ENCODE data around the gene KRTAP22-2.

The KRTAP22-2 gene

DNA sequence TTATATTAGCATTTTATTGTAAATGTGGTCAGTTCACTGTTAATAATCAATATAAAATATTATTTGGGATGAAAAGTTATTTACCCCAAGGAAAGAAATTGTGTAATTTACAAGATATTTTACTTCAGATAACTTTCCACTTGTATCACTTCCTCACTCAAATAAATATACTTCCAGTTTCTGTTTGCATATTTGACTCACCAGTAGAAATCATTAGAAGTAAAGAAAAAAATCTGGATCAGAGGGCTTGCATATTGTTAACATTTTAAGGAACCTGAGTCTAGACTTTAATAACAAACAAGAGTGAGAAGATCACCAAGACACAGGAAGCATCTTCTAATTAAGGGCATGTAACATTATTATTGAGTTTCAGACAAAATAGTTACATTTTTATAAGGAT lies 29.9 kb upstream of the KRTAP22-2 start:
- Histone ChIP-seq H3K4ac (ENCODE audit: low read length) (no peak overlapping the region), H3K9me3 (replicated peaks in 1 of 2; ENCODE audit: control insufficient read depth in 2 of 2, insufficient read depth in 1 of 2, low read depth in 1 of 2, low read length in 2 of 2) (no peaks in the 10 kb centered on the region), H3K18ac (ENCODE audit: low read length) (no peak overlapping the region), H4K91ac (ENCODE audit: low read depth, low read length, poor library complexity) (no peak overlapping the region), H2BK120ac (ENCODE audit: low read depth, low read length) (no peak overlapping the region), H2BK5ac (ENCODE audit: low read length) (no peak overlapping the region), H3K27ac (replicated peaks; ENCODE audit: low read length) (no peak overlapping the region), H3K23ac (ENCODE audit: low read depth, low read length, poor library complexity) (no peak overlapping the region), H3K4me3 (ENCODE audit: low read length in 2 of 2) (no peak overlapping the region), H2BK15ac (ENCODE audit: low read length) (no peak overlapping the region), H4K8ac (ENCODE audit: low read depth, low read length) (no peak overlapping the region), H3K14ac (ENCODE audit: low read length) (no peak overlapping the region), H3K36me3 (replicated peaks in 1 of 2; ENCODE audit: control insufficient read depth in 2 of 2, insufficient read depth in 2 of 2, low read length in 2 of 2) (no peaks in the 10 kb centered on the region), H3K79me1 (ENCODE audit: low read depth, low read length) (no peaks in the 10 kb centered on the region), H3K27me3 (ENCODE audit: control insufficient read depth in 3 of 3, insufficient read depth in 3 of 3, low read depth in 1 of 3, low read length in 3 of 3) (no peaks in the 10 kb centered on the region), H2AFZ (ENCODE audit: low read length) (no peak overlapping the region), H2BK12ac (ENCODE audit: low read length) (no peak overlapping the region), H3K9ac (ENCODE audit: low read depth, low read length, poor library complexity) (no peak overlapping the region), H3K4me1 (ENCODE audit: control insufficient read depth in 2 of 2, insufficient read depth in 1 of 2, low read depth in 1 of 2, low read length in 2 of 2) (no peaks in the 10 kb centered on the region), H2AK5ac (ENCODE audit: low read depth, low read length) (no peak overlapping the region), H3K4me2 (ENCODE audit: insufficient read depth, low read length, poor library complexity, severe bottlenecking) (no peak overlapping the region)
- DNase-seq (ENCODE audit: low spot score), result no peak

DNA sequence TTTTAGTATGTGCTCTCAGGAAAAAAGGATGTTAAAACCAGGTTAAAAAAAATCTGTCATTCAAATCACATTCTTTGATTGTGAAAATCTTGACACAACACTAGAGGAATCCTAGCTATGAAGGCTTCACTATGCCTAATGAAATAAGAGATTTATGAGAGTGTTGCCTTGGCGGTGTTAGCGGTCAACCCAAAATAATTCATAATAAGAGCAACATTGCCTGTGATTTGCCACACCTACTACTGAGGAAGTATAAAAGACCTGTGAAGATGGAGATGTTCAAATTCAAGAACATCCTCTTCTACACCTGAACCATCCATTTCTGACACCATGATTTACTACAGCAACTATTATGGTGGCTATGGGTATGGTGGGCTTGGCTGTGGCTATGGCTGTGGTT lies 25.9 kb upstream of the KRTAP22-2 start, which contains the start of gene KRTAP20-1:
Gene KRTAP20-1, plus strand, starts transcription at position 301 of the 400 bp plus-strand sequence. Its CDS starts 30 bp downstream, at position 331.
- no peak within 1 kb of the TSS for H3K9ac ChIP-seq (ENCODE audit: low read depth, low read length, poor library complexity)
- no peak within 1 kb of the TSS for H3K27ac ChIP-seq (replicated peaks; ENCODE audit: low read length)
- H3K18ac ChIP-seq (ENCODE audit: low read length), result no peak within 1 kb of the TSS
- no peak within 1 kb of the TSS for H2BK15ac ChIP-seq (ENCODE audit: low read length)
- H3K9me3 ChIP-seq (replicated peaks in 1 of 2; ENCODE audit: control insufficient read depth in 2 of 2, insufficient read depth in 1 of 2, low read depth in 1 of 2, low read length in 2 of 2), result no peaks in the 10 kb centered on the region
- no peak within 1 kb of the TSS for H3K4me3 ChIP-seq (ENCODE audit: low read length in 2 of 2)
- no CpG with 5 or more reads among the region's 2 CpGs for WGBS, 2 donors (ENCODE audit: extremely low coverage in 2 of 2, insufficient read length in 2 of 2, insufficient replicate concordance in 1 of 2)
- H4K8ac ChIP-seq (ENCODE audit: low read depth, low read length), result no peak within 1 kb of the TSS
- no peaks in the 10 kb centered on the region for H3K27me3 ChIP-seq (ENCODE audit: control insufficient read depth in 3 of 3, insufficient read depth in 3 of 3, low read depth in 1 of 3, low read length in 3 of 3)
- no peak within 1 kb of the TSS for H2BK120ac ChIP-seq (ENCODE audit: low read depth, low read length)
- H2AFZ ChIP-seq (ENCODE audit: low read length), result no peak within 1 kb of the TSS
- no peak within 1 kb of the TSS for H2AK5ac ChIP-seq (ENCODE audit: low read depth, low read length)
- H2BK5ac ChIP-seq (ENCODE audit: low read length), result no peak within 1 kb of the TSS
- no peaks in the 10 kb centered on the region for H3K36me3 ChIP-seq (replicated peaks in 1 of 2; ENCODE audit: control insufficient read depth in 2 of 2, insufficient read depth in 2 of 2, low read length in 2 of 2)
- no peak within 1 kb of the TSS for H3K23ac ChIP-seq (ENCODE audit: low read depth, low read length, poor library complexity)
- no peak for DNase-seq (ENCODE audit: low spot score)
- no peak within 1 kb of the TSS for H3K4ac ChIP-seq (ENCODE audit: low read length)
- H2BK12ac ChIP-seq (ENCODE audit: low read length), result no peak within 1 kb of the TSS
- H3K4me2 ChIP-seq (ENCODE audit: insufficient read depth, low read length, poor library complexity, severe bottlenecking), result no peak within 1 kb of the TSS
- H3K4me1 ChIP-seq (ENCODE audit: control insufficient read depth in 2 of 2, insufficient read depth in 1 of 2, low read depth in 1 of 2, low read length in 2 of 2), result no peaks in the 10 kb centered on the region
- no peaks in the 10 kb centered on the region for H3K79me1 ChIP-seq (ENCODE audit: low read depth, low read length)
- H4K91ac ChIP-seq (ENCODE audit: low read depth, low read length, poor library complexity), result no peak within 1 kb of the TSS
- no peak within 1 kb of the TSS for H3K14ac ChIP-seq (ENCODE audit: low read length)

GRCh38 chr21:30615199-30615598 lies 25.0 kb upstream of the KRTAP22-2 start:
- Histone ChIP-seq H3K27me3 (ENCODE audit: control insufficient read depth in 3 of 3, insufficient read depth in 3 of 3, low read depth in 1 of 3, low read length in 3 of 3) (no peaks in the 10 kb centered on the region), H2BK15ac (ENCODE audit: low read length) (no peak overlapping the region), H4K91ac (ENCODE audit: low read depth, low read length, poor library complexity) (no peak overlapping the region), H2AFZ (ENCODE audit: low read length) (no peak overlapping the region), H2BK12ac (ENCODE audit: low read length) (no peak overlapping the region), H3K18ac (ENCODE audit: low read length) (no peak overlapping the region), H3K23ac (ENCODE audit: low read depth, low read length, poor library complexity) (no peak overlapping the region), H2BK120ac (ENCODE audit: low read depth, low read length) (no peak overlapping the region), H3K4me3 (ENCODE audit: low read length in 2 of 2) (no peak overlapping the region), H3K36me3 (replicated peaks in 1 of 2; ENCODE audit: control insufficient read depth in 2 of 2, insufficient read depth in 2 of 2, low read length in 2 of 2) (no peaks in the 10 kb centered on the region), H2BK5ac (ENCODE audit: low read length) (no peak overlapping the region), H3K4me2 (ENCODE audit: insufficient read depth, low read length, poor library complexity, severe bottlenecking) (no peak overlapping the region), H3K4ac (ENCODE audit: low read length) (no peak overlapping the region), H3K9ac (ENCODE audit: low read depth, low read length, poor library complexity) (no peak overlapping the region), H3K4me1 (ENCODE audit: control insufficient read depth in 2 of 2, insufficient read depth in 1 of 2, low read depth in 1 of 2, low read length in 2 of 2) (no peaks in the 10 kb centered on the region), H3K14ac (ENCODE audit: low read length) (no peak overlapping the region), H4K8ac (ENCODE audit: low read depth, low read length) (no peak overlapping the region), H3K79me1 (ENCODE audit: low read depth, low read length) (no peaks in the 10 kb centered on the region), H3K27ac (replicated peaks; ENCODE audit: low read length) (no peak overlapping the region), H2AK5ac (ENCODE audit: low read depth, low read length) (no peak overlapping the region), H3K9me3 (replicated peaks in 1 of 2; ENCODE audit: control insufficient read depth in 2 of 2, insufficient read depth in 1 of 2, low read depth in 1 of 2, low read length in 2 of 2) (no peaks in the 10 kb centered on the region)
- DNase-seq (ENCODE audit: low spot score), result no peak

GRCh38 chr21:30613836-30614235 lies 23.6 kb upstream of the KRTAP22-2 start, which contains the start of gene KRTAP6-1:
Gene KRTAP6-1 (minus strand): TSS chr21:30613930. CDS start chr21:30613904, 26 bp downstream.
- H3K27ac ChIP-seq (replicated peaks; ENCODE audit: low read length), result no peak within 1 kb of the TSS
- peak within 1 kb of the TSS; percentile 82 for H3K14ac ChIP-seq (ENCODE audit: low read length)
- peak within 1 kb of the TSS; percentile 48 for H3K18ac ChIP-seq (ENCODE audit: low read length)
- no peak within 1 kb of the TSS for H3K23ac ChIP-seq (ENCODE audit: low read depth, low read length, poor library complexity)
- no peak within 1 kb of the TSS for H3K4me2 ChIP-seq (ENCODE audit: insufficient read depth, low read length, poor library complexity, severe bottlenecking)
- no peak within 1 kb of the TSS for H3K4ac ChIP-seq (ENCODE audit: low read length)
- no peaks in the 10 kb centered on the region for H3K36me3 ChIP-seq (replicated peaks in 1 of 2; ENCODE audit: control insufficient read depth in 2 of 2, insufficient read depth in 2 of 2, low read length in 2 of 2)
- H2BK12ac ChIP-seq (ENCODE audit: low read length), result no peak within 1 kb of the TSS
- peak within 1 kb of the TSS; percentile 61 for H2BK120ac ChIP-seq (ENCODE audit: low read depth, low read length)
- no CpG with 5 or more reads among the region's 2 CpGs for WGBS, 2 donors (ENCODE audit: extremely low coverage in 2 of 2, insufficient read length in 2 of 2, insufficient replicate concordance in 1 of 2)
- H4K8ac ChIP-seq (ENCODE audit: low read depth, low read length), result peak within 1 kb of the TSS; percentile 82
- H4K91ac ChIP-seq (ENCODE audit: low read depth, low read length, poor library complexity), result peak within 1 kb of the TSS; percentile 92
- no peaks in the 10 kb centered on the region for H3K9me3 ChIP-seq (replicated peaks in 1 of 2; ENCODE audit: control insufficient read depth in 2 of 2, insufficient read depth in 1 of 2, low read depth in 1 of 2, low read length in 2 of 2)
- H2BK15ac ChIP-seq (ENCODE audit: low read length), result peak within 1 kb of the TSS; percentile 39
- H2AFZ ChIP-seq (ENCODE audit: low read length), result no peak within 1 kb of the TSS
- H2BK5ac ChIP-seq (ENCODE audit: low read length), result no peak within 1 kb of the TSS
- H2AK5ac ChIP-seq (ENCODE audit: low read depth, low read length), result peak within 1 kb of the TSS; percentile 78
- H3K9ac ChIP-seq (ENCODE audit: low read depth, low read length, poor library complexity), result no peak within 1 kb of the TSS
- no peaks in the 10 kb centered on the region for H3K27me3 ChIP-seq (ENCODE audit: control insufficient read depth in 3 of 3, insufficient read depth in 3 of 3, low read depth in 1 of 3, low read length in 3 of 3)
- no peak for DNase-seq (ENCODE audit: low spot score)
- no peaks in the 10 kb centered on the region for H3K79me1 ChIP-seq (ENCODE audit: low read depth, low read length)
- H3K4me1 ChIP-seq (ENCODE audit: control insufficient read depth in 2 of 2, insufficient read depth in 1 of 2, low read depth in 1 of 2, low read length in 2 of 2), result no peaks in the 10 kb centered on the region
- H3K4me3 ChIP-seq (ENCODE audit: low read length in 2 of 2), result no peak within 1 kb of the TSS
